NB4 (cell line): ENCODE data around the gene AFF3.

ENCODE experiments used
- POLR2A ChIP-seq: IDR thresholded peaks from 2 replicates; pipeline ENCODE4 v1.6.1; 2011; ENCODE audit warnings: mild to moderate bottlenecking; ENCODE audit not compliant: insufficient read length; ENCODE audit errors: extremely low read depth
- TF ChIP-seq, protein P1 (sequence below): IDR thresholded peaks from one replicate; pipeline ENCODE4 v1.5.1; 2012; ENCODE audit warnings: low read depth, low read length

GRCh38 chr2:99850084-99850710, 292.2 kb downstream of the AFF3 start:
- TF ChIP-seq, protein P1, sequence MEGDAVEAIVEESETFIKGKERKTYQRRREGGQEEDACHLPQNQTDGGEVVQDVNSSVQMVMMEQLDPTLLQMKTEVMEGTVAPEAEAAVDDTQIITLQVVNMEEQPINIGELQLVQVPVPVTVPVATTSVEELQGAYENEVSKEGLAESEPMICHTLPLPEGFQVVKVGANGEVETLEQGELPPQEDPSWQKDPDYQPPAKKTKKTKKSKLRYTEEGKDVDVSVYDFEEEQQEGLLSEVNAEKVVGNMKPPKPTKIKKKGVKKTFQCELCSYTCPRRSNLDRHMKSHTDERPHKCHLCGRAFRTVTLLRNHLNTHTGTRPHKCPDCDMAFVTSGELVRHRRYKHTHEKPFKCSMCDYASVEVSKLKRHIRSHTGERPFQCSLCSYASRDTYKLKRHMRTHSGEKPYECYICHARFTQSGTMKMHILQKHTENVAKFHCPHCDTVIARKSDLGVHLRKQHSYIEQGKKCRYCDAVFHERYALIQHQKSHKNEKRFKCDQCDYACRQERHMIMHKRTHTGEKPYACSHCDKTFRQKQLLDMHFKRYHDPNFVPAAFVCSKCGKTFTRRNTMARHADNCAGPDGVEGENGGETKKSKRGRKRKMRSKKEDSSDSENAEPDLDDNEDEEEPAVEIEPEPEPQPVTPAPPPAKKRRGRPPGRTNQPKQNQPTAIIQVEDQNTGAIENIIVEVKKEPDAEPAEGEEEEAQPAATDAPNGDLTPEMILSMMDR: no peak
- TF ChIP-seq POLR2A: no peak
